Lower leg skin (tissue), 3 donors: Measurements from ENCODE around the gene PYCR2.
"Not testable (repeated sequence)": the region's sequence is repeated elsewhere in the genome, so short reads cannot be mapped to it uniquely, and the experiment has no call there.

Experiments
- POLR2A ChIP-seq, 2 donors: fragments of 450-650 bp; IDR thresholded peaks; one replicate each; pipeline ENCODE4 v1.6.1; 2016 to 2017; ENCODE audit warnings: antibody characterized with exemption in 2 of 2, mild to moderate bottlenecking in 1 of 2, moderate library complexity in 1 of 2
- TF ChIP-seq, protein P1 (sequence below), 3 donors: fragments of 450-650 bp; IDR thresholded peaks; one replicate each; pipeline ENCODE4 v1.5.1; 2016; ENCODE audit warnings: antibody characterized with exemption in 3 of 3, mild to moderate bottlenecking in 3 of 3, moderate library complexity in 2 of 3

DNA sequence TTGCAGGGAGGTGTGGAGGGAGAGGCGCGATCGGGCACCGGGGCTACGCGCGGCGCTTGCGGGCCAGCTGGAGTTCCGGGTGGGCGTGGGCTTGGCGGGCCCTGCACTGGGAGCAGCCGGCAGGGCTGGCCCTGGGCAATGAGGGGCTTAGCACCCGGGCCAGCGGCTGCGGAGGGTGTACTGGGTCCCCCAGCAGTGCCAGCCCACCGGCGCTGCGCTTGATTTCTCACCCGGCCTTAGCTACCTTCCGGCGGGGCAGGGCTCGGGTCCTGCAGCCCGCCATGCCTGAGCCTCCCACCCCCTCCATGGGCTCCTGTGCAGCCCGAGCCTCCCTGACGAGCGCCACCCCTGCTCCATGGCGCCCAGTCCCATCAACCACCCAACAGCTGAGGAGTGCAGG lies 45.7 kb upstream of the PYCR2 start:
- TF ChIP-seq POLR2A (IDR thresholded peaks at IDR 0.05), result not testable (repeated sequence)
- TF ChIP-seq, protein P1, sequence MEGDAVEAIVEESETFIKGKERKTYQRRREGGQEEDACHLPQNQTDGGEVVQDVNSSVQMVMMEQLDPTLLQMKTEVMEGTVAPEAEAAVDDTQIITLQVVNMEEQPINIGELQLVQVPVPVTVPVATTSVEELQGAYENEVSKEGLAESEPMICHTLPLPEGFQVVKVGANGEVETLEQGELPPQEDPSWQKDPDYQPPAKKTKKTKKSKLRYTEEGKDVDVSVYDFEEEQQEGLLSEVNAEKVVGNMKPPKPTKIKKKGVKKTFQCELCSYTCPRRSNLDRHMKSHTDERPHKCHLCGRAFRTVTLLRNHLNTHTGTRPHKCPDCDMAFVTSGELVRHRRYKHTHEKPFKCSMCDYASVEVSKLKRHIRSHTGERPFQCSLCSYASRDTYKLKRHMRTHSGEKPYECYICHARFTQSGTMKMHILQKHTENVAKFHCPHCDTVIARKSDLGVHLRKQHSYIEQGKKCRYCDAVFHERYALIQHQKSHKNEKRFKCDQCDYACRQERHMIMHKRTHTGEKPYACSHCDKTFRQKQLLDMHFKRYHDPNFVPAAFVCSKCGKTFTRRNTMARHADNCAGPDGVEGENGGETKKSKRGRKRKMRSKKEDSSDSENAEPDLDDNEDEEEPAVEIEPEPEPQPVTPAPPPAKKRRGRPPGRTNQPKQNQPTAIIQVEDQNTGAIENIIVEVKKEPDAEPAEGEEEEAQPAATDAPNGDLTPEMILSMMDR (IDR thresholded peaks at IDR 0.05), result not testable (repeated sequence)
